SH-SY5Y (cell line): Measurements from ENCODE around the gene RNGTT.

Experiments used
- GATA2 ChIP-seq: IDR thresholded peaks from 2 replicates; pipeline ENCODE4 v1.6.1; 2011; ENCODE audit warnings: mild to moderate bottlenecking, low read depth, low read length
- GATA3 ChIP-seq: IDR thresholded peaks from 2 replicates; pipeline ENCODE4 v1.6.1; 2011; ENCODE audit warnings: low read depth, mild to moderate bottlenecking, low read length, moderate library complexity

DNA sequence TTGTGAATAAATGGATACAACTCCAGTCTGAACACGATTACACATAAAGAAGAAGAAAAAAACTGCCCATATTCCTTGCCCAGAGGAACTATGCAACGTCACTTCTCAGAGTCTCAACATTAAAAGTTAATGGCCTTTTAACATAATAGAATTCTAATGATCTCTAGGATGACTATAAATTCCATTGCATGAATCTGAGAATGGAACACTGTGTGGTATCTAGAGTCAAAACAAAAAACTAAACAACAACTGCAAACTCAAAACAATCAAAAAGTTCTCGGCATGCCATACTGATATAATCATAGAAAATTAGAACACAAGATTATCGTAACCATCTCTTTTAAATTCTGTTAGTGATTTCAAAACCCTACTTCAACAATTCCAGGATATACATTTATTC is 283.6 kb downstream of the RNGTT start:
- TF ChIP-seq GATA3 (no peak), GATA2 (no peak)
